ENCODE data around the gene FUCA1. TPM values are rescaled to one million over a fixed set of nuclear protein-coding genes. Genes with fewer than 3 reads are reported as not detected.

FUCA1 gene
- total RNA-seq, 1 experiment from 2014 or later, result 20.7 TPM

DNA sequence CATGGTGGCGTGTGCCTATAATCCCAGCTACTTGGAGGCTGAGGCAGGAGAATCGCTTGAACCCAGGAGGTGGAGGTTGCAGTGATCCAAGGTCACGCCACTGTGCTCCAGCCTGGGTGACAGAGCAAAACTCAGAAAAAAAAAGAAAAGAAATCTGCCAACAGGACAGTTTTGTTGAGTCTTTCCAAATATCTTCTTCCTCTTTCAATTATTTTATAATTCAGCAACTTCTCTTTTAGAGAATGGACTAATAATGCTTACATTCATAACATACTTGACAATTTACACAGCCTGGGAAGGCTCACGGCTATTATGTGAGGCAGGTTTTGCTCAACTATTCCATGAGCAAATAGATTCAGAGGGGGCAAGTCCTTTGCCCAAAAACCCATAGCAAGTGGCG lies 27.0 kb upstream of the FUCA1 start:
- RAD21 ChIA-PET (ENCODE audit: low non-redundant PET in 1 of 2, low total read pairs in 2 of 2, uncharacterized antibody in 2 of 2, unreplicated experiment in 2 of 2), result no interaction called here
- no TSS peak for BruUV-seq (replicated peaks)
- Histone ChIP-seq H3K9me2 (ENCODE audit: insufficient read depth) (no peaks in the 10 kb centered on the region), H2AFZ (ENCODE audit: low read depth, low read length, poor library complexity, severe bottlenecking) (no peak overlapping the region), H4K20me1 (ENCODE audit: insufficient read depth) (no peaks in the 10 kb centered on the region), H3K9ac (ENCODE audit: low read length) (no peak overlapping the region), H3K4me3 (replicated peaks in 1 of 2; ENCODE audit: low read depth in 1 of 2, low read length in 2 of 2) (no peak overlapping the region), H3K4me2 (ENCODE audit: low read length) (no peak overlapping the region), H3K27me3 (ENCODE audit: insufficient read depth, low read length) (no peaks in the 10 kb centered on the region), H3K27ac (ENCODE audit: low read depth, low read length) (no peak overlapping the region), H3K9me3 (ENCODE audit: control insufficient read depth in 1 of 2, insufficient read depth in 1 of 2, low read depth in 1 of 2, low read length in 2 of 2) (no peaks in the 10 kb centered on the region), H3K79me2 (ENCODE audit: insufficient read depth, low read length) (no peaks in the 10 kb centered on the region), H3K4me1 (ENCODE audit: control insufficient read depth in 1 of 2, insufficient read depth in 2 of 2, low read length in 2 of 2) (no peaks in the 10 kb centered on the region; a peak in 1 of 4 replicates), H3K36me3 (ENCODE audit: control insufficient read depth in 1 of 2, insufficient read depth in 2 of 2, low read length in 2 of 2) (no peaks in the 10 kb centered on the region)
- TF ChIP-seq FOSL1 (IDR thresholded peaks at IDR 0.05; ENCODE audit: low read depth), result no peak
- TF ChIP-seq, protein P1, sequence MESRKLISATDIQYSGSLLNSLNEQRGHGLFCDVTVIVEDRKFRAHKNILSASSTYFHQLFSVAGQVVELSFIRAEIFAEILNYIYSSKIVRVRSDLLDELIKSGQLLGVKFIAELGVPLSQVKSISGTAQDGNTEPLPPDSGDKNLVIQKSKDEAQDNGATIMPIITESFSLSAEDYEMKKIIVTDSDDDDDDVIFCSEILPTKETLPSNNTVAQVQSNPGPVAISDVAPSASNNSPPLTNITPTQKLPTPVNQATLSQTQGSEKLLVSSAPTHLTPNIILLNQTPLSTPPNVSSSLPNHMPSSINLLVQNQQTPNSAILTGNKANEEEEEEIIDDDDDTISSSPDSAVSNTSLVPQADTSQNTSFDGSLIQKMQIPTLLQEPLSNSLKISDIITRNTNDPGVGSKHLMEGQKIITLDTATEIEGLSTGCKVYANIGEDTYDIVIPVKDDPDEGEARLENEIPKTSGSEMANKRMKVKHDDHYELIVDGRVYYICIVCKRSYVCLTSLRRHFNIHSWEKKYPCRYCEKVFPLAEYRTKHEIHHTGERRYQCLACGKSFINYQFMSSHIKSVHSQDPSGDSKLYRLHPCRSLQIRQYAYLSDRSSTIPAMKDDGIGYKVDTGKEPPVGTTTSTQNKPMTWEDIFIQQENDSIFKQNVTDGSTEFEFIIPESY (IDR thresholded peaks at IDR 0.05; ENCODE audit: extremely low read depth, insufficient replicate concordance, low read length), result no peak
- TF ChIP-seq EZH2 (IDR thresholded peaks at IDR 0.05), result no peak
- no peak for TF ChIP-seq EGR1 (IDR thresholded peaks at IDR 0.05; ENCODE audit: low read depth)
- TF ChIP-seq POLR2AphosphoS5 (IDR thresholded peaks at IDR 0.05; ENCODE audit: low read depth, low read length), result no peak
- TF ChIP-seq YY1 (IDR thresholded peaks at IDR 0.05; ENCODE audit: extremely low read depth, insufficient replicate concordance, low read depth, low read length), result no peak
- TF ChIP-seq ZNF274 (IDR thresholded peaks at IDR 0.05; ENCODE audit: low read depth, low read length), result no peak
- TF ChIP-seq TCF7L2 (IDR thresholded peaks at IDR 0.05; ENCODE audit: borderline replicate concordance, extremely low read depth, insufficient read depth, insufficient read length), result no peak
- no peak for TF ChIP-seq RAD21 (IDR thresholded peaks at IDR 0.05; ENCODE audit: low read depth)
- no peak for TF ChIP-seq SRF (IDR thresholded peaks at IDR 0.05; ENCODE audit: low read depth)
- TF ChIP-seq, protein P2, sequence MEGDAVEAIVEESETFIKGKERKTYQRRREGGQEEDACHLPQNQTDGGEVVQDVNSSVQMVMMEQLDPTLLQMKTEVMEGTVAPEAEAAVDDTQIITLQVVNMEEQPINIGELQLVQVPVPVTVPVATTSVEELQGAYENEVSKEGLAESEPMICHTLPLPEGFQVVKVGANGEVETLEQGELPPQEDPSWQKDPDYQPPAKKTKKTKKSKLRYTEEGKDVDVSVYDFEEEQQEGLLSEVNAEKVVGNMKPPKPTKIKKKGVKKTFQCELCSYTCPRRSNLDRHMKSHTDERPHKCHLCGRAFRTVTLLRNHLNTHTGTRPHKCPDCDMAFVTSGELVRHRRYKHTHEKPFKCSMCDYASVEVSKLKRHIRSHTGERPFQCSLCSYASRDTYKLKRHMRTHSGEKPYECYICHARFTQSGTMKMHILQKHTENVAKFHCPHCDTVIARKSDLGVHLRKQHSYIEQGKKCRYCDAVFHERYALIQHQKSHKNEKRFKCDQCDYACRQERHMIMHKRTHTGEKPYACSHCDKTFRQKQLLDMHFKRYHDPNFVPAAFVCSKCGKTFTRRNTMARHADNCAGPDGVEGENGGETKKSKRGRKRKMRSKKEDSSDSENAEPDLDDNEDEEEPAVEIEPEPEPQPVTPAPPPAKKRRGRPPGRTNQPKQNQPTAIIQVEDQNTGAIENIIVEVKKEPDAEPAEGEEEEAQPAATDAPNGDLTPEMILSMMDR (IDR thresholded peaks at IDR 0.05 in 2 of 3, conservative IDR thresholded peaks at IDR 0.05 in 1 of 3; ENCODE audit: borderline replicate concordance in 1 of 3, insufficient read depth in 1 of 3, low read depth in 2 of 3, low read length in 2 of 3), result no peak
- no peak for TF ChIP-seq CBX3 (IDR thresholded peaks at IDR 0.05; ENCODE audit: low read depth)
- no peak for TF ChIP-seq POLR2A (IDR thresholded peaks at IDR 0.05; ENCODE audit: borderline replicate concordance, extremely low read depth, insufficient read depth, insufficient read length)
- no peak for TF ChIP-seq EZH2phosphoT487 (IDR thresholded peaks at IDR 0.05; ENCODE audit: borderline replicate concordance)
- no peak for TF ChIP-seq CEBPB (IDR thresholded peaks at IDR 0.05; ENCODE audit: low read depth)
- TF ChIP-seq, protein P3, sequence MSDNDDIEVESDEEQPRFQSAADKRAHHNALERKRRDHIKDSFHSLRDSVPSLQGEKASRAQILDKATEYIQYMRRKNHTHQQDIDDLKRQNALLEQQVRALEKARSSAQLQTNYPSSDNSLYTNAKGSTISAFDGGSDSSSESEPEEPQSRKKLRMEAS (IDR thresholded peaks at IDR 0.05), result no peak
- no peak for TF ChIP-seq SP1 (IDR thresholded peaks at IDR 0.05; ENCODE audit: low read depth)
- TF ChIP-seq, protein P4, sequence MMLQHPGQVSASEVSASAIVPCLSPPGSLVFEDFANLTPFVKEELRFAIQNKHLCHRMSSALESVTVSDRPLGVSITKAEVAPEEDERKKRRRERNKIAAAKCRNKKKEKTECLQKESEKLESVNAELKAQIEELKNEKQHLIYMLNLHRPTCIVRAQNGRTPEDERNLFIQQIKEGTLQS (IDR thresholded peaks at IDR 0.05), result no peak
- no peak for TF ChIP-seq ELF1 (IDR thresholded peaks at IDR 0.05; ENCODE audit: borderline replicate concordance, low read depth)
- ATAC-seq, result no peak
- CTCF ChIA-PET, result no interaction called here
- no peak for DNase-seq (ENCODE audit: low read depth, low spot score)
- intact Hi-C loops (cut with micrococcal nuclease), result no loop called here
- POLR2A ChIA-PET, result no interaction called here

Data from HCT116 (cell line).